ENCODE data around the gene BTNL9. TPM values are rescaled to one million over a fixed set of nuclear protein-coding genes. Genes with fewer than 3 reads are reported as not detected.
"Not testable (repeated sequence)": the region's sequence is repeated elsewhere in the genome, so short reads cannot be mapped to it uniquely, and the experiment has no call there.

The BTNL9 gene
- total RNA-seq, 1 donor from 2014 or later = not detected

DNA sequence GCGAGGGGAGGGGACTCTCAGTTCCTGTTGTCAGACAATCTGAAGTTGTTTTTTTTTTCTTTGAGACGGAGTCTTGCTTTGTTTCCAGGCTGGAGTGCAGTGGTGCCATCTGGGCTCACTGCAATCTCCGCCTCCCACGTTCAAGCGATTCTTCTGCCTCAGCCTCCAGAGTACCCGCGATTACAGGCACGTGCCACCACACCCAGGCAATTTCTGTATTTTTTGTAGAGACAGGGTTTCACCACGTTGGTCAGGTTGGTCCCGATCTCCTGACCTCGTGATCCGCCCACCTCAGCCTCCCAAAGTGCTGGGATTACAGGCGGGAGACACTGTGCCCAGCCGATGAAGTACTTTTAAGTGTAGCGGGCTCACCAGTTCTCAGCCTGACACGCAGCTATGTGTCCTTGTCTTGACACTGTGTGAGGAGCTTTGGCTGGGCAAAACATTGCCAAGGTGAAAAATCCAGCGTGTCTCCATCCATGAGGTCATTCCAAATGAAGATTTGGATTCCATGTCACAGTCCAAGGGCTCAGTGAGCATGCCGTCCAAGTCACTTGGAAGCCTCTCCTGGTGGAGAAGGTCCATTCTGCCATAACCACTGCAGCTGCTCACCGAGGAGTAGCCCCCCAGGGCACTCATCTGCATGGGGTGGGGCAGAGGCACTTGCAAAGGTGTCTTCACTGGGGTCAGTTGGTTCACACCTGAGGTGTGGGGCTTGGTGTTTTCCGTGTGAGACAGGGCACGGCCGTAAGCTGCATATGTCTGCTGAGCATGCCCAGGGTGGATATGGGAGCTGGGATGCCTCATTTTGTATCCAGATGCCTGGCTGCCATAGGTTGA lies 58.9 kb downstream of the BTNL9 start:
- TF ChIP-seq, protein P1, sequence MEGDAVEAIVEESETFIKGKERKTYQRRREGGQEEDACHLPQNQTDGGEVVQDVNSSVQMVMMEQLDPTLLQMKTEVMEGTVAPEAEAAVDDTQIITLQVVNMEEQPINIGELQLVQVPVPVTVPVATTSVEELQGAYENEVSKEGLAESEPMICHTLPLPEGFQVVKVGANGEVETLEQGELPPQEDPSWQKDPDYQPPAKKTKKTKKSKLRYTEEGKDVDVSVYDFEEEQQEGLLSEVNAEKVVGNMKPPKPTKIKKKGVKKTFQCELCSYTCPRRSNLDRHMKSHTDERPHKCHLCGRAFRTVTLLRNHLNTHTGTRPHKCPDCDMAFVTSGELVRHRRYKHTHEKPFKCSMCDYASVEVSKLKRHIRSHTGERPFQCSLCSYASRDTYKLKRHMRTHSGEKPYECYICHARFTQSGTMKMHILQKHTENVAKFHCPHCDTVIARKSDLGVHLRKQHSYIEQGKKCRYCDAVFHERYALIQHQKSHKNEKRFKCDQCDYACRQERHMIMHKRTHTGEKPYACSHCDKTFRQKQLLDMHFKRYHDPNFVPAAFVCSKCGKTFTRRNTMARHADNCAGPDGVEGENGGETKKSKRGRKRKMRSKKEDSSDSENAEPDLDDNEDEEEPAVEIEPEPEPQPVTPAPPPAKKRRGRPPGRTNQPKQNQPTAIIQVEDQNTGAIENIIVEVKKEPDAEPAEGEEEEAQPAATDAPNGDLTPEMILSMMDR (IDR thresholded peaks at IDR 0.05; ENCODE audit: insufficient read depth, low read length, poor library complexity, severe bottlenecking) = no peak
- Histone ChIP-seq H3K27me3 (ENCODE audit: control insufficient read depth, insufficient read depth, low read length) (peaks cover 16% of the 10 kb centered on the region), H3K4me3 (ENCODE audit: low read depth, low read length) (no peak overlapping the region), H3K36me3 (ENCODE audit: control insufficient read depth, insufficient read depth, low read length) (no peaks in the 10 kb centered on the region)
- DNase-seq (ENCODE audit: low read depth) = no peak

GRCh38 chr5:181099602-181100086 lies 59.6 kb downstream of the BTNL9 start:
- H3K36me3 ChIP-seq (ENCODE audit: control insufficient read depth, insufficient read depth, low read length) = no peaks in the 10 kb centered on the region
- TF ChIP-seq, protein P1 (IDR thresholded peaks at IDR 0.05; ENCODE audit: insufficient read depth, low read length, poor library complexity, severe bottlenecking) = no peak
- H3K4me3 ChIP-seq (ENCODE audit: low read depth, low read length) = no peak overlapping the region
- peaks cover 16% of the 10 kb centered on the region for H3K27me3 ChIP-seq (ENCODE audit: control insufficient read depth, insufficient read depth, low read length)
- no peak for DNase-seq (ENCODE audit: low read depth)

DNA sequence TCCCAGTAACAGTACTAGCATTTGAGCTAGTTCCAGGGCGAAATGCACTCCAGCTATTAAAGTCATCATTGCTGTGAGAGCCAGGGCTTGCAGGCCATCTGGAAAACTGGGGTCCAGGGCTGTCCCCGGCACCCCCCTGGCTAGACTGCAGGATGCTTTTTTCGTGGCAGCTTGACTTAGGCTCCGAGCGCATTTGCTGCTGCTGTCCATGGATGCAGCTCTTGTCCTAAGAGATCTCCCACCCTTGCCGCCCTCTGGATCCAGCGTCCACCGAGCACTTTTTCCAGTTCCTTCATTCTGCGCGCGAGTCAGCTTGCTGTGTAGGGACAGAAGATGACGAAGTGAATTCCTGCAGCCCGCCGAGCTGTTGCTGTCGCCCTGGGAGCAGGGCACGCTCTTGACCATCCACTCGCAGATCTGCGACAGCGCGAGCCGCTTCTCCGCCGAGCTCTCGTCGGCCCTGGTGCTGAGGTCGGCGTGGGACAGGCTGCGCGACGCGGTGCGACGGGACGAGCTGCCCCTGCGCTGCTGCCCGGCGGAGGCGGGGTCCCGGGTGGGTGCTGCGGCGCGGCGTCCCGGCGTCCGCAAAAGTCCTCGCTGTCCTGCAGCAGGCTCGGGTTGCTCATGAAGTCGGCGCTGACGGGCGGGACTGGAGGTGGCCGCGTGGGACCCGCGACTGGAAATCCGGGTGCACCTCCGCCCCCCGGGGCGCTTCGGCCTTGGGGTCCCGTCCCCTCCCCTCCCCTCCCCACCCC lies 60.2 kb downstream of the BTNL9 start:
- H3K36me3 ChIP-seq (ENCODE audit: control insufficient read depth, insufficient read depth, low read length) = no peaks in the 10 kb centered on the region
- TF ChIP-seq, protein P1 (IDR thresholded peaks at IDR 0.05; ENCODE audit: insufficient read depth, low read length, poor library complexity, severe bottlenecking) = no peak
- H3K27me3 ChIP-seq (ENCODE audit: control insufficient read depth, insufficient read depth, low read length) = peaks cover 16% of the 10 kb centered on the region
- no peak for DNase-seq (ENCODE audit: low read depth)
- peak overlapping the region; percentile 24 for H3K4me3 ChIP-seq (ENCODE audit: low read depth, low read length)

GRCh38 chr5:181101030-181101641 lies 61.1 kb downstream of the BTNL9 start:
- not testable (repeated sequence) for DNase-seq (ENCODE audit: low read depth); H3K4me3 ChIP-seq (ENCODE audit: low read depth, low read length); H3K36me3 ChIP-seq (ENCODE audit: control insufficient read depth, insufficient read depth, low read length)
- peaks cover 16% of the 10 kb centered on the region for H3K27me3 ChIP-seq (ENCODE audit: control insufficient read depth, insufficient read depth, low read length)

DNA sequence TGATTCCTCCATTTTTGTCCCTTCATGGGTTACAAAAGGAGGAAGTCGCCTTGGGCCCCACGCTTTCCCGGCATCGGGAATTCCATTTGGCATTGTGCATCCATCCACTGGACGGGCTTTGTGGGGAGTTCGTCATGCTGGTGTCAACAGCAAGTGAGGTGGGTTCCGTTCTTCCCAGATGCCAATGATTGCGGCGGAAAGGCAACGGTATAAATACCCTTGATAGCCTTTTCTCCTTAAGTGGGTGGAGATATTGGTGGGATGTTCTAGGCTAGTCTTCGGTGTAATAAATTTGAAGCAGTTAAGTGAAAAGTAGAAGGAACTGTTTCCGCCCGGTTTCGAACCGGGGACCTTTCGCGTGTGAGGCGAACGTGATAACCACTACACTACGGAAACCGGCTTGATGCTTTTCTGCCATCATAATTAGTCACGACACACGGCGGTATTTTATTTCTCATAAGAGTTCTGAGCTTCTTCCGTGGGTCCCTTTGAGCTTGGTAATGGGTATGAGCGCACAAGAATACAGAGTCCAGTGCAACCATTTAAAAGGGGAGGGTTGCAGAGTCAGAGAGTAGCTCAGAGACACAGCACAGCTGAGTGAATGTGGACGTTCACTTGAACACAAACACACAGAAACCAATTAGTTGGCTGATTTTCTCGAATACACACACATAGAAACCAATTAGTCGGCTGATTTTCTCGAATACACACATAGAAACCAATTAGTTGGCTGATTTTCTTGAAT lies 62.0 kb downstream of the BTNL9 start:
- DNase-seq (ENCODE audit: low read depth); H3K36me3 ChIP-seq (ENCODE audit: control insufficient read depth, insufficient read depth, low read length); H3K4me3 ChIP-seq (ENCODE audit: low read depth, low read length): not testable (repeated sequence)
- H3K27me3 ChIP-seq (ENCODE audit: control insufficient read depth, insufficient read depth, low read length) = peaks cover 16% of the 10 kb centered on the region

GRCh38 chr5:181104259-181104568 lies 64.1 kb downstream of the BTNL9 start:
- H3K36me3 ChIP-seq (ENCODE audit: control insufficient read depth, insufficient read depth, low read length); DNase-seq (ENCODE audit: low read depth); H3K4me3 ChIP-seq (ENCODE audit: low read depth, low read length): not testable (repeated sequence)
- H3K27me3 ChIP-seq (ENCODE audit: control insufficient read depth, insufficient read depth, low read length) = peaks cover 10% of the 10 kb centered on the region

DNA sequence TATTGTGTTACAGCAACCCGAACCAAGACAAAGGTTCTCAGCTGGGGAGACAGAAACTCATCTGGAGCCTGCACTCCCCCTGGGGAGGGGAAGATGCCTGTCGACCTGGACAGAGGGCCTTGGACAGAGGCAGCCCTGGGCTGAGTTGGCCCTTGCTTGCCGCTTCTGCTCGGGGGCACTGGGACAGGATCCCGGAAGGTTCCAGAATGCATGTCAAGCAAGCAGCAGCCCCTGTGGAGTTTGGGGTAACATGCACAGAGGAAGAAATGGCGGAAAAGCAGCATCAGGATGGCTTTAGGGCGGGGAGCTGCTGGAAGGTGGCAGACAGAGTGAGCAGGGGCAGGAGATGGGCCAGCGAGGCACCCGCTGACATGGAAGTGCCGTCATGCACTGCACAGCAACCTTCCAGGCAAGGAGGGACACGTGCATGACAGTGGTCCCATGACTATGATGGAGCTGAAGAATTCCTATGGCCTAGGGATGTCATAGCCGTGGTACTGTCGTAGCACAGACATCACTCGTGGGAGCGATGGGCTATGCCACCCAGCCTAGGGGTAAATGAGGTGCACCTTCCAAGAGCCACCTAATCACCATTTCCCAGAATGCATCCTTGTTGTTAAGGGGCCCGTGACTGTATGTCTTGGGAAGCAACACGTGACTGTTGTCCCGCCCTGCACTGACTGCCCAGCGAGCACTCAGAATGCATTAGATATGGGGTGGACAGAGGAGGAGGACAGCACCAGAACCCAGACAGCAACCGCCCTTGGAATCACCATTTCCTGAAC lies 64.7 kb downstream of the BTNL9 start:
- not testable (repeated sequence) for H3K36me3 ChIP-seq (ENCODE audit: control insufficient read depth, insufficient read depth, low read length); H3K4me3 ChIP-seq (ENCODE audit: low read depth, low read length); DNase-seq (ENCODE audit: low read depth); H3K27me3 ChIP-seq (ENCODE audit: control insufficient read depth, insufficient read depth, low read length)
